GM19193 (cell line): ENCODE measurements around the gene ARMH3.

Source experiments
- POLR2A ChIP-seq: IDR thresholded peaks from 4 replicates; pipeline ENCODE4 v1.6.1; 2011; ENCODE audit not compliant: insufficient read depth, insufficient read length; ENCODE audit errors: extremely low read depth

Gene ARMH3

GRCh38 chr10:102055647-102056419 is at the start of gene ARMH3:
ARMH3 (minus strand) TSS chr10:102056173; CDS start chr10:102040114, 16,059 bp downstream.
- peak; percentile 69 for TF ChIP-seq POLR2A

GRCh38 chr10:102102421-102102820 is 46.4 kb upstream of the ARMH3 start:
- TF ChIP-seq POLR2A: no peak

- TF ChIP-seq POLR2A: no peak
Observed at GRCh38 chr10:102101152-102101551, 45.2 kb upstream of the ARMH3 start.

- no peak for TF ChIP-seq POLR2A
Observed at GRCh38 chr10:102096449-102096848, 40.5 kb upstream of the ARMH3 start.

GRCh38 chr10:102090772-102091171 is 34.8 kb upstream of the ARMH3 start:
- TF ChIP-seq POLR2A: no peak

- TF ChIP-seq POLR2A: no peak
Observed at GRCh38 chr10:102086196-102086595, 30.2 kb upstream of the ARMH3 start.

GRCh38 chr10:102085336-102085735 is 29.4 kb upstream of the ARMH3 start:
- TF ChIP-seq POLR2A: no peak

- TF ChIP-seq POLR2A: no peak
Observed at GRCh38 chr10:102083541-102083940, 27.6 kb upstream of the ARMH3 start.

- no peak for TF ChIP-seq POLR2A
Observed at GRCh38 chr10:102072673-102073527, 16.9 kb upstream of the ARMH3 start.

- no peak for TF ChIP-seq POLR2A
Observed at GRCh38 chr10:102069071-102069470, 13.1 kb upstream of the ARMH3 start.

- no peak for TF ChIP-seq POLR2A
Observed at GRCh38 chr10:102068216-102068615, 12.2 kb upstream of the ARMH3 start.

GRCh38 chr10:102067091-102067916 is 11.3 kb upstream of the ARMH3 start:
- no peak for TF ChIP-seq POLR2A

GRCh38 chr10:102066399-102067088 is 10.6 kb upstream of the ARMH3 start:
- TF ChIP-seq POLR2A: no peak
